ENCODE data around the gene MRPL14.

Gene MRPL14

DNA sequence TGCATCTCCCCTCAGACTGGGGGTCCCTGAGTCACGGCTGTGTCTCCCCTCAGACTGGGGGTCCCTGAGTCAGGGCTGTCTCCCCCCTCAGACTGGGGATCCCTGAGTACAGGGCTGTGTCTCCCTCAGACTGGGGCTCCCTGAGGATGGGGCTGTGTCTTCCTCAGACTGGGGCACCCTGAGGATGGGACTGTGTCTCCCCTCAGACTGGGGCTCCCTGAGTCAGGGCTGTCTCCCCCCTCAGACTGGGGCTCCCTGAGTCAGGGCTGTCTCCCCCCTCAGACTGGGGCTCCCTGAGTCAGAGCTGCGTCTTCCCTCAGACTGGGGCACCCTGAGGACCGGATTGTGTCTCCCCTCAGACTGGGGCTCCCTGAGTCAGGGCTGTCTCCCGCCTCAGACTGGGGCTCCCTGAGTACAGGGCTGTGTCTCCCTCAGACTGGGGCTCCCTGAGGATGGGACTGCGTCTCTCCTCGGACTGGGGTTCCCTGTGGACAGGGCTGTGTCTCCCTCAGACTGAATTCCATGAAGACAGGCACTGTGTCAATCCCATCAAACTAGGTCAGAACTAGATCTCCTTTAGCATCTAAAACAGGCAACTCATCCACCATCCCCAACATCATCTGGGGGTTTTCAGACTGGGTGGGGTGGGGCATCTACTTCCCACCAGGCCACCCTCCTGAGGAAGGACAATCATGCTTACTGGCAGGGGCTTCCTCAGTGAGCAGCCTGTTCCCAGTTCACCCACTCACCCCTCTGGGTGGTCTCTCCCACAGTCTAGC is 60.7 kb downstream of the MRPL14 start:
- DNase-seq: no peak

DNA sequence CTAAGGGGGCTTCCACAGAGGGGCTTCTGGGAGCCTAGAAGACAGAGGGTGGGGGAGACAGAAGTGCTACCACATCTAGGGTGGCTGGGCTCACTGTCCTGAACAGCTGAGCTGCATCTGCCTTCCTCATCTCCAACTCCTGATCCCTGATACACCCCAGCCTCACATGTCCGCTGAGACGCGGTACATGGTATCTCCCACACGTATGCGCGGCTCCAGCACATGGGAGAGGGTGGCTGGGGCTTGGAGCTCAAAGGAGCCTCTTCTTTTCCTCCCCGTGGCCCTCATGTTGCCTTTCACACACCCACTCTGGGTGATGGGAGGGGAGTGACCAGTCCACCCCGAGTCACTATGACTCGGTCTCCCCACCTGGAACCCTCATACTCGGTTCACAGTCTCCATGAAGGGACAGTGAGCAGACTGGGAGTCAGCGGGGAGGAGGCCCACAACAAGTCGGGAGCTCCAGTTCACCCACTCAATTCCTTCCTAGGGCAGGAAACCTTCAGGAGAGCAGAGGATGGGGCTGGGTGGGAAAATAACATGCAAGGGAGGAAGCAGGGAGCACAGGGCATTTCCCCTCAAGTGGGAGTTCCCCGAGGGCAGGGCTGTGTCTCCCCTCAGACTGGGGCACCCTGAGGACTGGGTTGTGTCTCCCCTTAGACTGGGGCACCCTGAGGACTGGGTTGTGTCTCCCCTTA is 61.7 kb downstream of the MRPL14 start:
- no peak for DNase-seq

DNA sequence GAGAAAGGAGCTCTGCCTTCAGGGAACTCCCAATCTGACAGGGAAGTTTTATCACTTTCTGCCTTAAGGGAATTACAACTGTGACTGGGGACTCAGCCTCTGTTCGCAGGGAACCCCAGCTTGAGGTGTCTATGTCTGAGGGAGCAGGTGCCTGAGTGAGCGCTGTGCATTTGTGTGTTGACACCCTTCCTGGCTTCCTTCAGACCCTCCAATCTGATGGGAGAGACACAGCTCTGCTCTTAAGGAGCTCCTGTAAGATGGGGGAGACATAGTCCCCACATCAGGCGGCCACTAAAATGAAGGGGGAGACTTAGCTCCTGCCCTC is 62.3 kb downstream of the MRPL14 start:
- no peak for DNase-seq

DNA sequence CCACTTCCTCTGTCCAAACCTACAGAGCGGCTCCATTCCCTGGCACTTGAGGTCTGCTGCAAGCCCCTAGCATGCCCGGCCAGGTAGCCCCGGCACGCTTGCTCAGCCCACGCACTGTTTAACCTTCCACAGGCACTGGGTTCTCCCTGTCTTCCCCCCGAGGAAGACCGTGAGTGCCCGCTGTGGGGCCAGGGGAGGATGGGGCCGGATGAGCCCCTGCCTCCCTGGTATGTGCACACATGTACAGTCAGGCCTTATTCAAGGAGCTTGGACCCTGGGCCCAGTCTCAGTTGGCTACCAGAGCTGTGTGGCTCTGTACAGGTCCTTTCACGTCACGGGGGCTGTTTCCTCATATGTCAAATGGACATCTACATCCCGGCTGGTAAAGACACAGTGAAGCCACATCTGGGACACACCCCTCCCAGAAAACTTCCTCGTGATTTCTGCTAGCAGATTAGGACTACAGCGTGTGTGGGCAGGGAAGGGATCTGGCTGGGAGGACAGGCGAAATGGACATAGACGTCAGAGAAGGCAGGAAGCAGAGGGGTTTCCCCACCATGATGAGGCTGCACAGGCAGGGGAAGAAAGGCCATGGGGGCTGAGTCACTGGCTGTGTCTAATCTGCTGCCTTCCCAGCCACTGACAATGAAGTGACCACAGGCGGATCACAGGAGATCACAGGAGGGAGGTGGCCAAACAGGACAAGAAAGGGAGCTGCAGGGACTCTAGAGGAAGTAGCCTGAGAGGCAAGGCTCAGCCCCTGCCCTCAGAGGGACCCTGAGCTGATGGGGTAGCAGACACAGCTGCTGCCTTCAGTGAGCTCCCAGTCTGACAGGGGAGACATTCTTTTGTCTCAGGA is 62.9 kb downstream of the MRPL14 start:
- no peak for DNase-seq

DNA sequence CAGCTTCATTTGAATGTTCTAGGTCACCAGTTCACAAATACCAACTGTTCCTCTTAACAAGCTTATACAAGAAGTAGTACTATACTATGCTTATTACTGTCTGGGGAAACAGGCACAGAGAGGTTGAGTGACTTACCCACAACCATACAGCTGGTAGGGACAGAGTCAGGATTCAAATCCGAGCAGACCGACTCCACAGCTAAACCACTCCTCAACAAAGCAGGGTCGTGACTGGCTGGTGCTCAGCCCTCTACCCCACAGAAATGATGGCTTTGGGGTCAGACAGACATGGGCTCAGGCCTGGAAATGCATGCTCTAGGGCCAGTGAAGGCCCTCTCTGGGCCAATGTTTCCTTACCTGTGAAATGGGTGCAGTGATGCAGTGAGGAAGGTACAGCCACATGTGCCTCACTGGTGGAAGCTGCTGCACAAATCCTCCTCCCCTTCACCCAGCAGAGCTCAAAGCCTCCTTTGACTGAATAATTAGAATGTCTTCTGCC is 63.6 kb downstream of the MRPL14 start:
- no peak for DNase-seq
